Colonic mucosa (tissue), 4 donors: Measurements from ENCODE around the gene FCRL4. TPM values are rescaled to one million over a fixed set of nuclear protein-coding genes. Genes with fewer than 3 reads are reported as not detected.

ENCODE experiments used
- DNase-seq: peaks from one replicate; pipeline ENCODE4 v3.0.0-alpha.2; 2020
- H3K27ac ChIP-seq: fragments of 200-600 bp; one replicate; pipeline ENCODE4 v1.8.0; 2021
- H3K27me3 ChIP-seq: fragments of 200-600 bp; one replicate; pipeline ENCODE4 v1.8.0; 2021
- H3K36me3 ChIP-seq: fragments of 200-600 bp; one replicate; pipeline ENCODE4 v1.8.0; 2021
- H3K4me1 ChIP-seq: fragments of 200-600 bp; one replicate; pipeline ENCODE4 v1.8.0; 2021; ENCODE audit warnings: mild to moderate bottlenecking
- H3K4me3 ChIP-seq: fragments of 200-600 bp; one replicate; pipeline ENCODE4 v1.8.0; 2021
- H3K9ac ChIP-seq, 2 donors: one replicate each; pipeline ENCODE4 v1.7.0; 2013; ENCODE audit warnings: control low read depth in 2 of 2, low read depth in 2 of 2, low read length in 2 of 2
- H3K9me3 ChIP-seq: fragments of 200-600 bp; one replicate; pipeline ENCODE4 v1.8.0; 2021
- intact Hi-C: fragments of 100-400 bp; cut with DNase I; formaldehyde crosslinking; loops from one replicate; pipeline ENCODE4 v1.14.1; 2022
- total RNA-seq, 2 donors: library from RNA; stranded (reverse); fragmentation: NEBNext Ultra II Directional in 1 of 2; extraction: Animal tissue kit (Norgen Biotek cat#: 25700) in 1 of 2; gene quantifications; one replicate each; pipeline ENCODE4 v1.2.1, GENCODE V29; 2021
- TF ChIP-seq, protein P1 (sequence below): fragments of 200-600 bp; IDR thresholded peaks from one replicate; pipeline ENCODE4 v1.8.0; 2022; ENCODE audit warnings: antibody characterized with exemption, mild to moderate bottlenecking
- donor health status: healthy.
- donor health status: DM: no; HTN: no; CAD: no.
- donor health status: DM: no; HTN: no; CAD: no.

Gene FCRL4
- total RNA-seq, 2 donors from 2014 or later: not detected

DNA sequence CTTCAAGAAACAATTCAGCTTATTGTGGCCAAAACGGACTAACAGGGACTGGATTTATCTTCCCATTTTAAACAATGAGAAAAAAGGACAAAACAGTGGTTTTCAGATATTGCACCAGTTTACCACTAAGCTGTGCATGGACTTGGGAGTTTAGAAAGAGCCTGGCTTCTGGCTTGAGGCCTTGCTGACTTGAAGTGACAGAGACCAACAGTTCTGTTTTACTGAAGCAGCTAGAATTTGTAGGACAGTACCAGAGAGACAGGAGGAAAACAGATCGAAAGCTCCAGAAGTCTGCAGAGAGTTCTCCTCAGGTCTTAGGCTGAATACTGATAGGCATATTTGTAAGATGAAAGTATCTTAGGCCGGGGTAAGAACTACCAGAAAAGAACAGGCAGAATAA is 20.5 kb downstream of the FCRL4 start:
- H3K36me3 ChIP-seq: no peaks in the 10 kb centered on the region
- no peak overlapping the region for H3K4me3 ChIP-seq
- H3K9ac ChIP-seq: no peak overlapping the region
- intact Hi-C loops: no loop called here
- no peaks in the 10 kb centered on the region for H3K27me3 ChIP-seq
- TF ChIP-seq, protein P1, sequence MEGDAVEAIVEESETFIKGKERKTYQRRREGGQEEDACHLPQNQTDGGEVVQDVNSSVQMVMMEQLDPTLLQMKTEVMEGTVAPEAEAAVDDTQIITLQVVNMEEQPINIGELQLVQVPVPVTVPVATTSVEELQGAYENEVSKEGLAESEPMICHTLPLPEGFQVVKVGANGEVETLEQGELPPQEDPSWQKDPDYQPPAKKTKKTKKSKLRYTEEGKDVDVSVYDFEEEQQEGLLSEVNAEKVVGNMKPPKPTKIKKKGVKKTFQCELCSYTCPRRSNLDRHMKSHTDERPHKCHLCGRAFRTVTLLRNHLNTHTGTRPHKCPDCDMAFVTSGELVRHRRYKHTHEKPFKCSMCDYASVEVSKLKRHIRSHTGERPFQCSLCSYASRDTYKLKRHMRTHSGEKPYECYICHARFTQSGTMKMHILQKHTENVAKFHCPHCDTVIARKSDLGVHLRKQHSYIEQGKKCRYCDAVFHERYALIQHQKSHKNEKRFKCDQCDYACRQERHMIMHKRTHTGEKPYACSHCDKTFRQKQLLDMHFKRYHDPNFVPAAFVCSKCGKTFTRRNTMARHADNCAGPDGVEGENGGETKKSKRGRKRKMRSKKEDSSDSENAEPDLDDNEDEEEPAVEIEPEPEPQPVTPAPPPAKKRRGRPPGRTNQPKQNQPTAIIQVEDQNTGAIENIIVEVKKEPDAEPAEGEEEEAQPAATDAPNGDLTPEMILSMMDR: no peak
- DNase-seq: no peak
- H3K4me1 ChIP-seq: no peaks in the 10 kb centered on the region
- no peaks in the 10 kb centered on the region for H3K9me3 ChIP-seq
- H3K27ac ChIP-seq: no peak overlapping the region

DNA sequence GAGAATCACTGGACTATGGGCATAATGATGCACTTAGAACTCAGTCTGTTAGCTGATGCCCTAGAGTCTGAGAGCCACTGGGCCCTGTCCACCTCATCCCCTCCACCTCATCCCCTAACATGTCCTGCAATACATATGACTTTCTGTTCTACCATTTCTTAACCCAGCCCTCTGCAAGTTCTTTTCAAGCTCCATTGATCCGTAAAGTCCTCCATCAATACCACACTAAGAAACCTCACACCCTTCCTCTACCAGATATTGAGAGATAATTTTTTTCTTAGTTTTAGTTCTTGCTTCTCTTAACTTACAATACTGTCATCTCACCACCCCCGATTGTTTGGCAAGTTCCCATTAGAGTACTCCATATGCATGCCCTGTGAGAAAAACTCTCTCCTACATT is 22.1 kb downstream of the FCRL4 start:
- H3K9ac ChIP-seq: no peak overlapping the region
- DNase-seq: no peak
- no peak overlapping the region for H3K27ac ChIP-seq
- no peaks in the 10 kb centered on the region for H3K27me3 ChIP-seq
- no peaks in the 10 kb centered on the region for H3K4me1 ChIP-seq
- H3K9me3 ChIP-seq: no peaks in the 10 kb centered on the region
- no peak overlapping the region for H3K4me3 ChIP-seq
- TF ChIP-seq, protein P1: no peak
- intact Hi-C loops: no loop called here
- H3K36me3 ChIP-seq: no peaks in the 10 kb centered on the region

DNA sequence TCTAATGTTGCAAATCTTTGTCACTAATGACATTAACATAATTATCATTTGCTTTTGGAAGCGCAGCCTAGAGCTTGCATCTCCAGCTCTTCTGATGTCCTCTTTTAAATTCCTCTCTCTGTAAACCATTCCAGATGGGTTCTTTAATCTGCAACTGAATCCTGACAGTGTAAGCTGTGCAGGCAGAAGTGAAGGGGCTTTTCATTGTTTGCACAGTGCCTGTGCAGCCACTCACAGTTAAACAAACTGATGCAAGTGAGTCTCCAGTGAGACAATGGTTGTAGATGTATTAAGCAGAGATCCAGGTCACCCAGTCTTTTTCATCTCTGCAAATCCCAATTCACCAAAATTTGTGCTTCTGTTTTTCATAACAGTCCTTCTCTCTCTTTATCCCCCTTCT is 23.0 kb downstream of the FCRL4 start:
- TF ChIP-seq, protein P1: no peak
- no peak overlapping the region for H3K9ac ChIP-seq
- H3K4me3 ChIP-seq: no peak overlapping the region
- no peaks in the 10 kb centered on the region for H3K9me3 ChIP-seq
- H3K27ac ChIP-seq: no peak overlapping the region
- no peaks in the 10 kb centered on the region for H3K4me1 ChIP-seq
- no peaks in the 10 kb centered on the region for H3K27me3 ChIP-seq
- DNase-seq: no peak
- H3K36me3 ChIP-seq: no peaks in the 10 kb centered on the region
- intact Hi-C loops: no loop called here

DNA sequence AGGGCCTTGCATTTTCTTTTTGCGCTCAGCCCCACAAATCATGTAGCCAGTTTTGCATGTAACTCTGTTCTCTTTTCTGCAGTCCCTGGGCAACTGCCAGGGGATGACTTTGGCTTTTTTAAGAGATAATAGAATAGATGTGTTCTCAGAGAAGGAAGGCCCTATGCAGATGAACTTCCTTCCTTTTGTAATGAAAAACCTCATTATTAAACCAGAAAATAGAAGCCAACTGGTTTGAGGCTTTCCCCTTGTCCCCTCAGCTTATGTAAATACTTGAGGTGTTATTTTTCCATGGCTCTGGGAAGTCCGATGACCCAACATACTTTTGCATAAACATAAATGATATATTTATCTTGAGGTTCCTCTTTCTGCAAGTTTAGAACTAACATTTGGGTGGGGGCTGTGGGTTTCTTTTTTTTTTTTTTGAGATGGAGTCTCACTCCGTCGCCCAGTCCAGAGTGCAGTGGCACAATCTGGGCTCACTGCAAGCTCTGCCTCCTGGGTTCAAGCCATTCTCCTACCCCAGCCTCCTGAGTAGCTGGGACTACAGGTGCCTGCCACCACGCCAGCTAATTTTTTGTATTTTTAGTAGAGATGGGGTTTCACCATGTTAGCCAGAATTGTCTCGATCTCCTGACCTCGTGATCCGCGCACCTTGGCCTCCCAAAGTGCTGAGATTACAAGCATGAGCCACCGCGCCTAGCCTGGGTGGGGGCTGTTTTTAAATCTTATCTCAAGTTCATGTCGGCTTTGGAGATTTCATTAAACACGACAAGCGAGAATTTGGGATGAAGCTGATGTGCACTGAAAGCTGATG is 31.2 kb downstream of the FCRL4 start:
- Histone ChIP-seq H3K9me3 (no peaks in the 10 kb centered on the region), H3K36me3 (no peaks in the 10 kb centered on the region), H3K27me3 (no peaks in the 10 kb centered on the region), H3K4me3 (no peak overlapping the region), H3K27ac (no peak overlapping the region), H3K4me1 (no peaks in the 10 kb centered on the region), H3K9ac (no peak overlapping the region)
- DNase-seq: no peak
- TF ChIP-seq, protein P1: no peak
- intact Hi-C loops: no loop called here

DNA sequence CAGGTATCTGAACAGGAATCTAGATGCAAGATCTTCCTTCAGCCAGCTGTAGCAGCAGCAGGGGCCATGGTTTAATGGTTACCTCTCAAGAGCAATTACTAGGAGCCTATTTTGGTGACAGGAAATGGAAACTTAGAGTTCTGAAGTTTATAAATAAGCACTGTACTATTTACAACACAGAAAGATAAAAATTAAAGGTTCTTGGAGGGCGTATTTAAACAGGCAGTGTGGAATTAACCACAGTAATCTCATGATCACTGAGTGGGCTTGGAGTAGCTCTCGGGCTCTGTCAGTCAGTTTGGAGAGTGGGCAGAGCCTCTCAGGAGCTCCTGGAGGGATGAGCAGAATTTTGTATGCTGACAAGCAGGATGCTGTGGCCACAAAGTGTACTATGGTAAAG is 35.4 kb downstream of the FCRL4 start:
- Histone ChIP-seq H3K27me3 (no peaks in the 10 kb centered on the region), H3K4me1 (no peaks in the 10 kb centered on the region), H3K4me3 (no peak overlapping the region), H3K9ac (no peak overlapping the region), H3K9me3 (no peaks in the 10 kb centered on the region), H3K36me3 (no peaks in the 10 kb centered on the region), H3K27ac (no peak overlapping the region)
- TF ChIP-seq, protein P1: no peak
- no peak for DNase-seq
- intact Hi-C loops: no loop called here
